SK-N-MC (cell line): ENCODE measurements around the gene HPCAL1.

ENCODE experiments used
- EZH2 ChIP-seq: fragments of 200-600 bp; sonication (generic); IDR thresholded peaks from one replicate; pipeline ENCODE4 v1.6.1; 2017; ENCODE audit warnings: antibody characterized with exemption
- FOXP2 ChIP-seq: optimal IDR thresholded peaks from 2 replicates; pipeline ENCODE3; 2011; ENCODE audit warnings: mild to moderate bottlenecking, moderate library complexity; ENCODE audit not compliant: insufficient read depth; ENCODE audit errors: extremely low read length, control extremely low read depth
- POLR2AphosphoS5 ChIP-seq: IDR thresholded peaks from 2 replicates; pipeline ENCODE4 v1.6.1; 2012; ENCODE audit warnings: mild to moderate bottlenecking, low read depth, low read length, borderline replicate concordance

DNA sequence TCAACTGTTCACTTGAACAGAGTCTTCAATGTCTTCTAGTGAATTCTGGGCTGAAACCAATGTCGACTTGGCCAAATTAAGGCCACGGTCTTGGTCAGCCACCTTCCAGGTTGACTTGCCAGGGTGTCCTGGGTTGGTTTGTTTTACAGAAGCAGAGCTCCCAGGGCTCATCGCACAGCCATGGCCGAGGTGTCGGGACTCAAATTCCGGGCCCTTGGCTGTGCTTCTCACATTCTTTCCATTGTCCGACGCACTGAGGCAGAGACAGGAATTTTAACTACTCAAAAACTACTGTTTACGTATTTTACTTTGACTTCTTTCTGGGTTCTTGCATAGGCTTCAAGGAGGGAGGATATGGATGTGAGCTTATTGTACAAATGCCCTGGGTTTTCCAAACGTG lies 51.7 kb downstream of the HPCAL1 start:
- no peak for TF ChIP-seq EZH2
- TF ChIP-seq POLR2AphosphoS5, result no peak
- TF ChIP-seq FOXP2, result no peak
